Renal cortex interstitium (tissue), 11 donors: ENCODE data around the gene UGT1A5. TPM values are rescaled to one million over a fixed set of nuclear protein-coding genes. Genes with fewer than 3 reads are reported as not detected.
A peak's percentile ranks its signal among the peaks of the same experiment; 100 is the strongest.

Source experiments
- DNase-seq, 11 donors: peaks; one replicate each; pipeline ENCODE4 v3.0.0-alpha.2; 2013; ENCODE audit warnings: low read depth in 9 of 11, low spot score in 4 of 11; ENCODE audit errors: extremely low read depth in 1 of 11
- polyA plus RNA-seq, 3 donors: library from polyadenylated mRNA; unstranded; fragments of 120-200 nt; gene quantifications; one replicate each; pipeline ENCODE4 v1.2.1, GENCODE V29; 2013; ENCODE audit not compliant: insufficient read length in 3 of 3

The UGT1A5 gene
- polyA plus RNA-seq, 3 donors, result not detected

GRCh38 chr2:233799087-233799665, 86.5 kb downstream of the UGT1A5 start:
- no peak for DNase-seq

DNA sequence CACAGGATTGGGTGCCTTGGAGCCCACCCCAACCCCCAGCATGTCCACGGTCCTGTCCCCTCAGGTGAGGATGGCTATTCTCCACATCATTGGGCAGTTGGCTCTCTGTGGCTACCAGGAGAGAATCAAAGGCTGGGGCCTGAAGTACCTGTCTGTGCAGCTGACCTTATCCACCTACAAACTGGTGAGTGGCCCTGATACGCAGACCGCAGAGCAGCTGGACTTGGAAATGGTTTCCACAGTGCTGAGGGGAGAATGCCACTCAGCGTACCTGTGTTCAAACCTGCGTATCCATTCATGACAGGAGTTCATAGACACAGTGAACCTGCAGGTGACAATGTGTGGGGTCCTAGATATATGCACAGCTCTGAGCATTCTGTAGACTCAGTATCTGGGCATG, 87.0 kb downstream of the UGT1A5 start:
- DNase-seq, result no peak

DNA sequence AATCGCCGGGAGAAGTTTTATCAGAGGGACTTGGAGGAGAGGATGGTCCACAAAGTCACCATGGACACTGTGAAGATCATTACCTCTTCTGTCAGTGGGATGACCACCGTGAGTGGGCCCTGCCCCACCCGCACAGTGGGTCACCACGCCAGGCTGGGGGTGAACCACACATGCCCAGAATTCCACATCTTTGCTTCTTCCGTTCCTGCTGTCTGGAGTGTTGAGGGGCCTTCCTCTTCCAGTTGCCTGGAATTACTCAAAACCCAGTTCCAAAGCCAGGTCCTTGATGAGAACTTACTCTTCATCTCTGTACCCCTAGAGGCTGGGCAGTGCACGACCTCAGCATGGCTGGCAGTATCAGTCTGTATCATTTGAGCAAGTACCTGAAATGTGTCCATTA, 87.5 kb downstream of the UGT1A5 start:
- no peak for DNase-seq

GRCh38 chr2:233801357-233802131, 88.8 kb downstream of the UGT1A5 start:
- DNase-seq, result no peak

- no peak for DNase-seq
Measured at GRCh38 chr2:233802132-233802815, 89.6 kb downstream of the UGT1A5 start.

DNA sequence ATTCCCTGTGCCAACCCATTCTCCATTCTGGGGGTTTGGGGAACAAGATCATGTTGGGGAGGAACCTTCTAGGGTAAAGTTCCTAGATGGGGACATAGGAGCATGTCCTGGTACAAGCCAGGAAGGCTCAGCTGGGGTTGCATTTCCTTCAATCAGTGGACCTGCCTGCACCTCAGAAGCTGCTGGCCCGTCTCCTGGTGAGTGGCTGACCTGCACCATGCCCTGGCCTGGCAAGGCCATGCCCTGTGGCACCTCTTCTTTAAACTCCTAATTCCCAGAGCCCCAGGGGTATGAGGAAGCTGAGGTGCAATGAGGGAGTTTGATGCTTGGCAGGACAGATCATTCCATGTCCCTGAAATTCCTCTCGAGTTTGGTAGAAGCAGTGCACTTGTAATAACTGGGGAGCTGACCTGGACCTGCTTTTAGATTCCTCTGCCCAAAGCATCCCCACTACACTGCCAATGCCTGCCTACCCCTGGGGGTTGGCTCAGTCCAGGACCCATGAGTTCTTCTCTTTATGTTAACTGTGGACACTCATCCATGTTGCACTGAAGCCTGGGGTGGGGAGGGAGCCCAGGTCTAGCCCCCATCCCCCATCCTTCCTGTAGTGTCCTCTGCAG, 90.7 kb downstream of the UGT1A5 start:
- no peak for DNase-seq

DNA sequence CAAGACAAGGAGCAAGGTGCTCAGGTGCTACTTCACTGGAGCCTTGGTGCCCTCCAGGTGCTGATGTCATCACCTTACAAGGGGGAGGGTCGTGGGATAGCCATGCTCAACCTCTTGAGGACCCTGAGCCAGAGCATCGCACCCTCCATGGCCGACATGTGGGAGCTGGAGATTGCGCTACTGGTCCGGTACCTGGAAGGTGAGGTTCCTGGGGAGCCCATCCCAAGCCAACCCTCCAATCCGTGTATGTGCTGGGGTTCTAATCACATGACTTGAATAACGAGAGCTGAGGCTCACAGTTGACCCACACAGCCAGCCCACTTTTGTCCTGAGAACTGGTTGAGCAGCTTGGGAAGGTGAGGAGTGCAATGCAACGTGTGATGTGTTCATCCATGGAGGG, 91.3 kb downstream of the UGT1A5 start:
- no peak for DNase-seq

GRCh38 chr2:233807215-233807865, 94.6 kb downstream of the UGT1A5 start:
- no peak for DNase-seq

DNA sequence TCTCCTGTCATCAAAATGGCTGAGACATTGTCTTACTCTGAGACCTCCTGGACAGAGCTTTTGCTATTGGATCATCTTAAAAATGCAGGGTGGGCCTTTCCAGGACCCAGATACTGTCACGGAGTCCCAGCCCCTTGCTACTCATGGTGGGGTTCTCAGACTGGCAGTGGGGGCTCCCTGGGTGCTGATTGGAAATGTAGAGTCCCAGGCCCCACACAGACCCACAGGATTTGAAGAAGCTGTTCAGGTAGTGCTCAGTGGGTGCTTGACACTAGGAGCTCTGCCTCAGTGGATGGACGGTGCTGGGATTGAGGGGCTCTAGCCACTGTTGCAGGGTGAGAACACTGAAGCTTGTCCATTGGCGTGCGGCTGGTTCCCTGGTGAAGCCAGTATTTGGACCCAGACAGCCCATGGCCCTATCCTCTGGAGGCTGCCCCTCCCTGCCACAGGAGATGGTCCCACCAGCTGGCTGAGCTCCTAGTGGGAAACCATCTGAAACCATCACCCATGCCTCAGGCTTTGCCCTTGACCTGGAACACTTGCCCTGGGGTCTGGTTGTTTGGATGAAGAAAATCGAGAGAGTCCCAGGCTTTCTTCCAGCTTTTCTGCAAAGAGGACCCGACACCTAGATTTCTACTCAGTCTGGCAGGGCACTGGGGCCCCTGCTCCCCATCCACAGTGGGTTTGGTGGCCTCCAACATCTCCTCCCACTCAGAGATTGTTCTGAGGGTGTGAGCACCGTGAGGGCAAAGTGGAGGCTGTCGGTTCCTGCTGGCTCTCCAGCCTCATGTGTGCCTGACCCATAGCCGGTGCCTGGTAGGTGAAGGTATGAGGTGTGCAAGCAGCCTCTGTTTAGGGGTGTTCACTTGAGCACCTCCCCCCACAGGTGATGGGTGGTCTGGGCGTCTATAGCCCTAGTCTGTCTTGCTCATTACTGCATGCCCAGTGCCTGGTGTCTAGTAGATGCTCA, 95.5 kb downstream of the UGT1A5 start:
- no peak for DNase-seq

DNA sequence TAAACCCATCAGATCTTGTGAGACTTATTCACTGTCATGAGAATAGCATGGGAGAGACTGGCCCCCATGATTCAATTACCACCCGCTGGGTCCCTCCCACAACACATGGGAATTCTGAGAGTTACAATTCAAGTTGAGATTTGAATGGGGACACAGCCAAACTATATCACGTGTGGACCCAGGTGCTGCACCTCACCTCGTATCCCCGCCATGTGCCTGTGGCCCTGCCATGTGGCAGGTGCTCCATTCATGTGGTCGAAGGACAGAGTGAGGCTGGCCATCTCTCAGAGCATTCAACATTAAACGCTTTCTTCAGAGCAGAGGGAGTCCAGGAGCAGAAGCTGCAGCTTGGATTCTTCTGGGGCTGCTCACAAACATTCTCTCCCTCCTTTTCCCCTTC, 97.7 kb downstream of the UGT1A5 start:
- DNase-seq, result no peak

DNA sequence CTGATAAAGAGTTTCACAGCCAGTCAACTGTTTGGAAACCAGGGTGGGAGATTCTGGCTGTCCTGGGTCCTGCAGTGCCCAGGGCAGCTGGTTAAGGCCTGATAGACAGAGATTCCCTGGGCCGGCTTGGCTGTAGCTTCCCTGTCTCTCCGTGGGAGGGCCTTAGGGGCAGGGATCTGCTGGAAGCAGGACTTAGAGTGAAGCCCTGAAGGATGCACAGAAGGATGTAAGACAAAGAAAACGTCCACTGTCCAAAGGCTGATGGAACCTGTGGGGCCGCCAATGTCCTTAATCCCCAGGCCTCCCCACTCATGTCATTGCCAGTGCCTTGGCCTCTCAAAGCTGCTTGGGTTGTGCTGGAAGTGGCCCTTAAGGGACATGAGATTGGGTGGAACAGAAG, 98.4 kb downstream of the UGT1A5 start:
- no peak for DNase-seq

DNA sequence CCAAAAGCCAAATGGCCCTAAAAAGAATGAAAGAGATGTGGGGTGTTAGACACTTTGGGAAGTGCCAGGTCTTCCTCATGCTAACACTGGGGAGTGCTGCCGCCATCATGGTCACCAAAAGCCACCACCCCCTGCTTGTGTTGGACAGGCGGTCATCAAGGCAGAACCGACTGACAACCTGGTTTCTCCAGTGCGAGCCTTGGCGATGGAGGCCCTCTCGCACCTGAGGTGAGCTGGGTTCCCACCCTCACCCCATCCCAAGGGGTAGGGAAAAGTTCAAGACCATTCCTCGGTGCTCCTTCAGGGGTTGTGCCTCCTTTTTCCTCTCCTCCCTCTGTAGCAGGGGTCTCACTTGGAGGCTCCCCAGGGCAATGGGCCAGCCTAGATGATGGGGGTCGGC, 99.0 kb downstream of the UGT1A5 start:
- no peak for DNase-seq

DNA sequence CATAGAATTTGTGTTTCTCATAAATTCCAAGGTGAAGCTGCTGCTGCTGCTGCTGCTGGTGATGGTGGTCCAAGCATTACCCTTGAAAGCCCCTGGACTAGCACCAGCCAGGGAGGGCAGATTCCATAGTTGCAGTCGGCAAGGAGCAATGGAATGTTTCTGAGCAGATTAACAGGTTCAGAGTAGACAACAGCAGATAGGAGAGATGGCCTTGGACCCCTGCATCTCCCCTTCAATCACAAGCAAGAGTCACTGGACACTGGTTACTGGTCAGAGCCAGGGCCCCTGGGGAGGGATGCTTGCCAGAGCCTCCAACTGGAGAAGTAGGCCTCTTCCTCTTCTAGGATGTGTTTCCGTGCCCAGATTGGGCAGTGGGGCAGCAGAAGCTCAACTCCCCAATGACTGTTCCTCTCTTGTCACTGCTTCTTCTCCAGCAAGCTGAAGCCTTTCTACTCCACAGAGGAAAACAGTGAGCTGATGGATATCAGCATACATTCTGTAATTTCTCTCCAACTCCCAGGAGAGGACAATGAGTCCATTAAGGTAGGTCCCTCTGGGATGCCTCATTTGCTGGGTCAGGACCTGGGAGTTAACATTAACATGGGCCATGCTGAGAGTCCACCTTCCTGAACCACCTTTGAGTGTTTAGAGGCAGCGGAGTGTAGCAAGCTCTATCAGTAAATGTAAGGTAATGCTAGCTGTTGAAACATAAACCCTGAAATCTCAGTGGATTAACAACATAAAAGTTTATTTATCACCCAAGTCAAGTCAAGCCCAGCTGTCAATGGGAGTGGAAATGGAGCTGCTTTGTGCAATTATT, 100.7 kb downstream of the UGT1A5 start:
- peak in 8 of 11 donors; percentile 13 to 51 (median 24) for DNase-seq

DNA sequence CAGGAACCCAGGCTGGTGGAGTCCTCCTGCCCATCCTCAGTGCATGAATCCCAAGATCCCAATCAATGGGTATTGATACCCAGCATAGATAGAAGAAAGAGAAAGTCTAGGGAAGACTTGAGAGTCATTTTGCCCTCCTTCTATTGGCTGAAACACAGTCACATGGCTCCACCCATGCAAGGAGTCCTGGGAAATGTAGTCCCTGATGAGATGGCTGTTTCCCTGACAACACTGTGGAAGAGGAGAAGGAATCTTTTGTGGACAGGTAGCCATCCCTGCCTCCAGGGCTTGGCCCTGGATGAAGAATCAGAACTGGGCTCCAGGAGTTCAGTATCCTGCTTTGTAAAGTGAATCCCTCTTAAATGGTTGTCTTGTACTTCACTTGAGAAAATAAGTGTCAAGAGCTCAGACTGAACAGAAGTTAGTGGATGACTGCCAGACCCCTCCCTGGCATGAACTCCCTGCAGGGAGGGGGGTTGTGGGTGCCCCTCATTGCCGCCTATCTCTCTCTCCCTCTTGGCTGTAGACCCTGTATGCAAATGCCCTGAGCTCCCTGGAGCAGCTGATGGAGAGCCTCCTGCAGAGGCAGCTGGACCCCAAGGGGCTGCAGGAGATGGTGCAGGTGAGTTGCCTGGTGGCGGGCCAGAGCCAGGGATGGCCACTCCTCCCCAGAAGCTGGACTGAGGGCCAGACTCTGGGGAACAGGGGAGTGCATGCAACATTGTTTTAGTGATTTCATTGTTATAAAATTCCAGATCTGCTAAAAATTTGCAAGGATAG, 101.5 kb downstream of the UGT1A5 start:
- DNase-seq, result peak in 1 of 11 donors; percentile 17

DNA sequence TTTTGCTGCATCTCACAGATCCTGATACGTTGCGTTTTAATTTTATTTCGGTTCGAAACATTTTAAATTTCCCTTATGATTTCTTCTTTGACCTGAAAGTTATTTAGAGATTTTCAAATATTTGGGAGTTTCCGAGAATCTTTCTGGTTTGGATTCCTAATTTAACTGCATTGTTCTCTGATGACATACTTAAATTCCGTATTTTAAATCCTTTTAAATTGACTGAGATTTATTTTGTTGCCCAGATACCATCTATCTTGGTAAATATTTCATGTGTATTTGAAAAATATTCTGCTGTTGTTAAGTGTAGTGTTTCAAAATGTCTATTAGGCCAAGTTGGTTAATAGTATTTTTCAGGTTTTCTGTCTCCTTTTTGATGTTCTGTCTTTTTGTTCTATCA, 103.2 kb downstream of the UGT1A5 start:
- no peak for DNase-seq

- no peak for DNase-seq
Measured at GRCh38 chr2:233816334-233816733, 103.6 kb downstream of the UGT1A5 start.

GRCh38 chr2:233816771-233817170, 104.1 kb downstream of the UGT1A5 start:
- DNase-seq, result no peak
